ENCODE measurements around the gene MAST2. TPM values are rescaled to one million over a fixed set of nuclear protein-coding genes. Genes with fewer than 3 reads are reported as not detected.

The MAST2 gene
- total and polyA plus RNA-seq, 2 experiments from 2014 or later = 14.2 to 19.1 TPM

DNA sequence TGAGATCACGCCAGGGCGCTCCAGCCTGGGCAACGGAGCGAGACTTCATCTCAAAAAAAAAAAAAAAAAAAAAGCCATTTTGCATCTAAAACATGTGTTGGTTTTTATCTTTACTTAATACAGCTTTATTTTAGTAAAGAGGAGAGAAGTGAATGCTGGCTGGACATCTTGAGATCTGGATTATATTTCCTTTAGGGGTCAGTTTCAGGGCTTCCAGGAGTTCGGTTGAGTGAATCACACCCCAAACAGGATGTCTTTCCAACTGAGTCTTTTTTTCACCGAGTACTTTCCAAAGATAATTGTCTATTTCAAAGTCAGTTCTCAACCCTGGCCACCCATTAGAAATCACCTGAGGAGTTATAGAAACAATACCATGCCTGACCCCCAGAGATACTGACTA, 36.4 kb upstream of the MAST2 start:
- no peaks in the 10 kb centered on the region for H4K20me1 ChIP-seq (ENCODE audit: insufficient read depth)
- H3K79me2 ChIP-seq (ENCODE audit: insufficient read depth) = no peaks in the 10 kb centered on the region
- 12 to 15% methylated on average over 6 of the region's 6 CpGs for WGBS, 2 experiments (ENCODE audit: low coverage in 1 of 2, low lambda C conversion rate in 2 of 2, missing lambda C conversion rate in 2 of 2)
- H3F3A ChIP-seq (ENCODE audit: insufficient read depth) = no peaks in the 10 kb centered on the region
- peaks cover 17% of the 10 kb centered on the region for H3K4me1 ChIP-seq (ENCODE audit: insufficient read depth)
- no peak for TF ChIP-seq EZH2 (IDR thresholded peaks at IDR 0.05; ENCODE audit: insufficient read depth, poor library complexity, severe bottlenecking)
- no peak for TF ChIP-seq EZH2phosphoT487 (IDR thresholded peaks at IDR 0.05; ENCODE audit: insufficient read depth, low read depth)
- peak overlapping the region; percentile 62 for H3K4me2 ChIP-seq (ENCODE audit: unreplicated experiment)
- in situ Hi-C loops (cut with MboI) = no loop called here
- DNase-seq = peak; percentile 60
- H3K4me3 ChIP-seq = no peak overlapping the region
- no peaks in the 10 kb centered on the region for H3K9me3 ChIP-seq (ENCODE audit: low read depth)
- no peaks in the 10 kb centered on the region for H3K9me2 ChIP-seq (ENCODE audit: insufficient read depth)
- no peaks in the 10 kb centered on the region for H3K27me3 ChIP-seq (replicated peaks; ENCODE audit: insufficient read depth)
- H2AFZ ChIP-seq = peak overlapping the region; percentile 73
- H3K36me3 ChIP-seq (ENCODE audit: low read depth) = no peaks in the 10 kb centered on the region
- H3K9ac ChIP-seq = no peak overlapping the region
- no peak overlapping the region for H3K27ac ChIP-seq

GRCh38 chr1:45769261-45769932, 34.0 kb upstream of the MAST2 start:
- TF ChIP-seq EZH2phosphoT487 (IDR thresholded peaks at IDR 0.05; ENCODE audit: insufficient read depth, low read depth) = no peak
- TF ChIP-seq EZH2 (IDR thresholded peaks at IDR 0.05; ENCODE audit: insufficient read depth, poor library complexity, severe bottlenecking) = no peak
- WGBS, 2 experiments (ENCODE audit: low coverage in 1 of 2, low lambda C conversion rate in 2 of 2, missing lambda C conversion rate in 2 of 2) = 47 to 49% methylated on average over 4 of the region's 4 CpGs
- Histone ChIP-seq H2AFZ (peak overlapping the region; percentile 42), H3K9me2 (ENCODE audit: insufficient read depth) (no peaks in the 10 kb centered on the region), H3K27me3 (replicated peaks; ENCODE audit: insufficient read depth) (no peaks in the 10 kb centered on the region), H3K9me3 (ENCODE audit: low read depth) (no peaks in the 10 kb centered on the region), H4K20me1 (ENCODE audit: insufficient read depth) (no peaks in the 10 kb centered on the region), H3F3A (ENCODE audit: insufficient read depth) (no peaks in the 10 kb centered on the region), H3K4me2 (ENCODE audit: unreplicated experiment) (peak overlapping the region; percentile 16), H3K4me1 (ENCODE audit: insufficient read depth) (peaks cover 17% of the 10 kb centered on the region), H3K27ac (peak overlapping the region; percentile 42), H3K4me3 (no peak overlapping the region), H3K36me3 (ENCODE audit: low read depth) (no peaks in the 10 kb centered on the region), H3K79me2 (ENCODE audit: insufficient read depth) (no peaks in the 10 kb centered on the region), H3K9ac (0 out of 2 replicates have a peak overlapping the region, but pooled peaks have one; percentile 11)
- in situ Hi-C loops (cut with MboI) = no loop called here
- peak; percentile 70 for DNase-seq

- WGBS, 2 experiments (ENCODE audit: low coverage in 1 of 2, low lambda C conversion rate in 2 of 2, missing lambda C conversion rate in 2 of 2) = 41 to 47% methylated on average over 2 to 3 of the region's 3 CpGs
- Histone ChIP-seq H3K27me3 (replicated peaks; ENCODE audit: insufficient read depth) (no peaks in the 10 kb centered on the region), H3K9me3 (ENCODE audit: low read depth) (no peaks in the 10 kb centered on the region), H3K9me2 (ENCODE audit: insufficient read depth) (no peaks in the 10 kb centered on the region), H3K4me2 (ENCODE audit: unreplicated experiment) (no peak overlapping the region), H2AFZ (no peak overlapping the region), H3K4me1 (ENCODE audit: insufficient read depth) (peaks cover 10% of the 10 kb centered on the region), H3F3A (ENCODE audit: insufficient read depth) (no peaks in the 10 kb centered on the region), H3K9ac (no peak overlapping the region), H4K20me1 (ENCODE audit: insufficient read depth) (no peaks in the 10 kb centered on the region), H3K4me3 (no peak overlapping the region), H3K79me2 (ENCODE audit: insufficient read depth) (no peaks in the 10 kb centered on the region), H3K27ac (no peak overlapping the region), H3K36me3 (ENCODE audit: low read depth) (no peaks in the 10 kb centered on the region)
- in situ Hi-C loops (cut with MboI) = no loop called here
- TF ChIP-seq EZH2 (IDR thresholded peaks at IDR 0.05; ENCODE audit: insufficient read depth, poor library complexity, severe bottlenecking) (no peak), EZH2phosphoT487 (IDR thresholded peaks at IDR 0.05; ENCODE audit: insufficient read depth, low read depth) (no peak)
- DNase-seq = no peak
Measured at GRCh38 chr1:45772971-45773370, 30.4 kb upstream of the MAST2 start.

DNA sequence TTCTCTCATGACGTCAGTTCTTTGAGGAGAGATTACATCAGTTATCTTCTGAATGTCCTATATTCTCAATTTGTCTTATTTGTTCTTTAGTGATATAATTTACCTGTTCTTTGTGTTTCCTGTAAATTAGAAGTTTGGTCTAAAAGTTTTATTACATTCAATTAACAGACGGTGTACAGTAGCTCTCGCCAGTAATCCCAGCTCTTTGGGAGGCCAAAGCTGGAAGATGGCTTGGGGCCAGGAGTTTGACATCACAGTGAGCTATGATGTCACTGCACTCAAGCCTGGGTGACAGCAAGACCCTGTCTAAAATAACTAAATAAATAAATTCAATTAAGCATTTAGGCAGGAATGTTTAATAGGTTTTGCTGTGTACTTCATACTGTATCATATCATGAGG, 27.6 kb upstream of the MAST2 start:
- Histone ChIP-seq H4K20me1 (ENCODE audit: insufficient read depth) (no peaks in the 10 kb centered on the region), H3K79me2 (ENCODE audit: insufficient read depth) (no peaks in the 10 kb centered on the region), H3K4me3 (no peak overlapping the region), H3K4me2 (ENCODE audit: unreplicated experiment) (no peak overlapping the region), H2AFZ (no peak overlapping the region), H3K27ac (no peak overlapping the region), H3K36me3 (ENCODE audit: low read depth) (no peaks in the 10 kb centered on the region), H3F3A (ENCODE audit: insufficient read depth) (no peaks in the 10 kb centered on the region), H3K9me2 (ENCODE audit: insufficient read depth) (no peaks in the 10 kb centered on the region), H3K9ac (no peak overlapping the region), H3K27me3 (replicated peaks; ENCODE audit: insufficient read depth) (no peaks in the 10 kb centered on the region), H3K4me1 (ENCODE audit: insufficient read depth) (no peaks in the 10 kb centered on the region), H3K9me3 (ENCODE audit: low read depth) (no peaks in the 10 kb centered on the region)
- no peak for DNase-seq
- no peak for TF ChIP-seq EZH2phosphoT487 (IDR thresholded peaks at IDR 0.05; ENCODE audit: insufficient read depth, low read depth)
- TF ChIP-seq EZH2 (IDR thresholded peaks at IDR 0.05; ENCODE audit: insufficient read depth, poor library complexity, severe bottlenecking) = no peak
- in situ Hi-C loops (cut with MboI) = no loop called here
- 86 to 94% methylated on average over 3 of the region's 3 CpGs for WGBS, 2 experiments (ENCODE audit: low coverage in 1 of 2, low lambda C conversion rate in 2 of 2, missing lambda C conversion rate in 2 of 2)

All from GM23248 (cell line).